ENCODE data around the gene HOXA4. TPM values are rescaled to one million over a fixed set of nuclear protein-coding genes. Genes with fewer than 3 reads are reported as not detected.

Gene HOXA4
- total and polyA plus RNA-seq, 7 experiments from 2014 or later: 0.41 TPM; not detected in 6

DNA sequence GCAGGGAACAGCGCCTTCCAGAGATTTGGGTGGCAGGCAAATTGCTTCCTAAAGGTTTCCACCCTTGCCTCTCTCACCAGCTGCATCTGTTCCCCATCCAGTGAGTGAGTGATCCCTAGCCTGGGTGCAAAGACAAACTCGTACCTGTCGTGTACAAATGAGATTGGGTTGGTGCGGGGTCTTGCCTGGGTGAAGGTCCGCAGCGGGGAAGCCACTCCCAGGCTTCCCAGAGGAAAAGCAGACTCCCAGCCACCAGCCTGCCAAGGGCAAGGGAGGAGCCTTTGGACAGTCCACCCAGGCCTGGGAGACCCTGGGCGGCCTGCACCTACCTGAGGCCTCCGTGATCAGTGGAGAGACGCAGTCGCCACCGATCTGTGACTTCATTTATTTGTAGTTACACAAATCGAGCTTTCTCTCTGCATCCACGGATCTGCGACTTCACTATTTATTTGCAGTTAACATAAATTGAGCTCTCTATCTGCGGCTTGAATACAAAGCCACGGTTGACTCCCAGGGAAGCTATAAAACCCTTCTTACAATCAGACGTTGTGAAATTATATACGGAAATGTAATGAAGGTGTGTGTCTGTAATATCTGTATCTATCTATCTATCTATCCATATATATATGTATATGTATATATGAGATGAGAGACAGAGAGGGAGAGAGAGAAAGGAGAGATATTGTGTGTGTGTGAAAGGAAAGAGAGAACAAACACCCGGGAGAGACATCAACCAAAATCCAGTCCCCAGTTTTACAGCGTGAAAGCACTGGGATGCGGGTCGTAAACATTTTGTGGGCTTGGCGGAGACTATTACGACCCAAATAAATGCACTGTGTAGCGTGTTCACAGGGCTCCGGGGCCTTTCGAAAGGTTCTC, 28.9 kb upstream of the HOXA4 start:
- no peak for DNase-seq
- H3K4me1 ChIP-seq (ENCODE audit: control insufficient read depth in 2 of 2, insufficient read depth in 2 of 2, low read length in 2 of 2): peaks cover 25 to 40% of the 10 kb centered on the region in 2 donors
- peak overlapping the region; percentile 81 for H3K4me3 ChIP-seq (ENCODE audit: low read length)
- intact Hi-C loops (cut with micrococcal nuclease): loop anchor here (1.0 to 5.0 kb wide), 13 partner anchors 9 to 1305 kb away; partner anchors contain the start of genes CBX3 (in 1 of the 2), EVX1 (in 1 of the 2), HNRNPA2B1 (in 1 of the 2) and HOXA1 (in 1 of the 2)
- peaks cover 21 to 56% (median 41%) of the 10 kb centered on the region in 7 donors for H3K4me1 Mint-ChIP-seq
- H3K27me3 Mint-ChIP-seq: peaks cover 67 to 92% (median 82%) of the 10 kb centered on the region in 5 donors
- ChIA-PET POLR2A (no interaction called here), CTCF (interaction anchor here (0.8 to 1.8 kb wide), 3 partner anchors 10 to 790 kb away, joined by 3 to 6 read pairs (median 6); no protein-coding TSS in a partner anchor)
- H3K36me3 Mint-ChIP-seq: peaks cover 0 to 3% (median 0%) of the 10 kb centered on the region in 5 donors
- H3K27ac ChIP-seq (ENCODE audit: low read depth, low read length): no peak overlapping the region
- no peak for ATAC-seq
- peak overlapping the region in 2 of 9 donors; percentile 9 to 11 for H3K27ac Mint-ChIP-seq
- H3K9me3 ChIP-seq (ENCODE audit: control insufficient read depth in 2 of 3, low read length in 3 of 3): no peaks in the 10 kb centered on the region
- H3K4me3 Mint-ChIP-seq: peak overlapping the region; percentile 33 to 88 (median 74)
- peaks cover 0 to 11% (median 0%) of the 10 kb centered on the region in 11 donors for H3K9me3 Mint-ChIP-seq
- peaks cover 34 to 61% of the 10 kb centered on the region in 2 donors for H3K27me3 ChIP-seq (ENCODE audit: control insufficient read depth in 2 of 2, insufficient read depth in 2 of 2, low read length in 2 of 2)
- H3K36me3 ChIP-seq (ENCODE audit: control insufficient read depth in 2 of 3, insufficient read depth in 3 of 3, low read length in 3 of 3): no peaks in the 10 kb centered on the region

DNA sequence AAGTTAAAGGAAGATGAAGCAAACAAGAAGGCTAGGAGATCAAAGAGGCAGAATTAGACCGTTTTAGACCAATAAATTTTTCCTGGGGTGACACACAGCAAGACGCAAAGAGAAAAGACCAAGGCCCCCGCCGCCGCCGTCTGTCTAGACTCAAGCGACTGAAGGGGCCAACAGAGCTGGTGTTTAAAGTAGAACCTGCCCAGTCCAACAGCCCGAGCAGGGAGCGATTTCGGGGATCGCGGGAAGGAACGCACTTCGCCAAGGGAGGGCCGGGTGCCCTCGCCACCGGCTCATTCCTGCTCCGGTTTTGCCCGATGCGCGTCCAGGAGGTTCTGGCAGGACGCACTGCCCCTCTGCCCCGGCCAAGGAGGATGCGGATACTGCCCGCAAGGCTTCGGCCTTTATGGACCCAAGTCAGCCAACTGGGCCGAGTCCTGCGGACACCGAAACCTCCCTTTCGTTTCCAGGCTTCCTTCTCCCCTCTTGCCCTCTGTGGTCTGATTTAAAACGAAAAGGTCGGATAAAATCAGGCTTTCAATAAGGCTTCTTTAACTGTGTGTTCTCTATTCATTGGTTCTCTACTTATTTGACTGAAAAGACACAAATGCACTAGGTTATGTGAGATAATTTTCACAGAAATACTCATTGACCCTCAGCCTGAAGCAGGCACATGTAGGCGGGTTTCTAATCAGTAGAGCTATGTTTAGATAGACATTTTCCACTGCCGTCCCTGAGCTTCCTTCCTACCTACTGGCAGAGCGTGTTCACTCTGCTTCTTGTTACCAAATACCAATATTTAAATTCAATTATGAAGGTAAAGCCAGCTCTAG, 28.1 kb upstream of the HOXA4 start:
- Histone ChIP-seq H3K36me3 (ENCODE audit: control insufficient read depth in 2 of 3, insufficient read depth in 3 of 3, low read length in 3 of 3) (no peaks in the 10 kb centered on the region), H3K4me3 (ENCODE audit: low read length) (no peak overlapping the region), H3K27ac (ENCODE audit: low read depth, low read length) (no peak overlapping the region), H3K27me3 (ENCODE audit: control insufficient read depth in 2 of 2, insufficient read depth in 2 of 2, low read length in 2 of 2) (peaks cover 41 to 61% of the 10 kb centered on the region in 2 donors), H3K9me3 (ENCODE audit: control insufficient read depth in 2 of 3, low read length in 3 of 3) (no peaks in the 10 kb centered on the region), H3K4me1 (ENCODE audit: control insufficient read depth in 2 of 2, insufficient read depth in 2 of 2, low read length in 2 of 2) (peaks cover 25 to 40% of the 10 kb centered on the region in 2 donors)
- ATAC-seq (no peak), DNase-seq (peak in 1 of 9 donors; percentile 28)
- Mint-ChIP-seq H3K27me3 (peaks cover 68 to 92% (median 84%) of the 10 kb centered on the region in 5 donors), H3K4me3 (peak overlapping the region in 9 of 10 donors; percentile 15 to 81 (median 25)), H3K9me3 (peaks cover 0 to 7% (median 0%) of the 10 kb centered on the region in 11 donors), H3K36me3 (peaks cover 0 to 3% (median 0%) of the 10 kb centered on the region in 5 donors), H3K27ac (peak overlapping the region in 7 of 9 donors; percentile 15 to 81 (median 74)), H3K4me1 (peaks cover 23 to 59% (median 48%) of the 10 kb centered on the region in 7 donors)
- ChIA-PET CTCF (interaction anchor here (1.3 to 1.8 kb wide), 2 partner anchors 9 to 789 kb away, joined by 6 read pairs; no protein-coding TSS in a partner anchor), POLR2A (no interaction called here)
- intact Hi-C loops (cut with micrococcal nuclease): loop anchor here (1.0 to 5.0 kb wide), 5 partner anchors 10 to 1304 kb away; partner anchors contain the start of genes CBX3 (in 1 of the 2), HNRNPA2B1 (in 1 of the 2) and HOXA1 (in 1 of the 2)

GRCh38 chr7:27157702-27158431, 27.3 kb upstream of the HOXA4 start:
- H3K27ac ChIP-seq (ENCODE audit: low read depth, low read length): no peak overlapping the region
- peaks cover 68 to 91% (median 83%) of the 10 kb centered on the region in 5 donors for H3K27me3 Mint-ChIP-seq
- H3K27ac Mint-ChIP-seq: peak overlapping the region in 6 of 9 donors; percentile 20 to 81 (median 75)
- peak overlapping the region in 9 of 10 donors; percentile 9 to 63 (median 25) for H3K4me3 Mint-ChIP-seq
- ATAC-seq: no peak
- H3K27me3 ChIP-seq (ENCODE audit: control insufficient read depth in 2 of 2, insufficient read depth in 2 of 2, low read length in 2 of 2): peaks cover 49 to 65% of the 10 kb centered on the region in 2 donors
- H3K9me3 Mint-ChIP-seq: peaks cover 0 to 7% (median 0%) of the 10 kb centered on the region in 11 donors
- H3K4me3 ChIP-seq (ENCODE audit: low read length): no peak overlapping the region
- H3K36me3 Mint-ChIP-seq: peaks cover 0 to 3% (median 0%) of the 10 kb centered on the region in 5 donors
- peaks cover 25 to 40% of the 10 kb centered on the region in 2 donors for H3K4me1 ChIP-seq (ENCODE audit: control insufficient read depth in 2 of 2, insufficient read depth in 2 of 2, low read length in 2 of 2)
- intact Hi-C loops (cut with micrococcal nuclease): loop anchor here (1.0 to 5.0 kb wide), 5 partner anchors 10 to 1303 kb away; partner anchors contain the start of genes CBX3 (in 1 of the 2), HNRNPA2B1 (in 1 of the 2) and HOXA1 (in 1 of the 2)
- peaks cover 23 to 60% (median 49%) of the 10 kb centered on the region in 7 donors for H3K4me1 Mint-ChIP-seq
- CTCF ChIA-PET: no interaction called here
- peak in 1 of 9 donors; percentile 21 for DNase-seq
- no peaks in the 10 kb centered on the region for H3K36me3 ChIP-seq (ENCODE audit: control insufficient read depth in 2 of 3, insufficient read depth in 3 of 3, low read length in 3 of 3)
- H3K9me3 ChIP-seq (ENCODE audit: control insufficient read depth in 2 of 3, low read length in 3 of 3): no peaks in the 10 kb centered on the region
- POLR2A ChIA-PET: interaction anchor here (0.9 to 1.3 kb wide), 3 partner anchors 10 to 31 kb away, joined by 3 to 4 read pairs (median 3); partner anchors contain the start of gene HOXA6

- peaks cover 29 to 45% of the 10 kb centered on the region in 2 donors for H3K4me1 ChIP-seq (ENCODE audit: control insufficient read depth in 2 of 2, insufficient read depth in 2 of 2, low read length in 2 of 2)
- Mint-ChIP-seq H3K4me3 (peak overlapping the region in 5 of 10 donors; percentile 9 to 63 (median 33)), H3K36me3 (peaks cover 0 to 3% (median 0%) of the 10 kb centered on the region in 5 donors), H3K27ac (peak overlapping the region in 8 of 9 donors; percentile 35 to 81 (median 62)), H3K4me1 (peaks cover 23 to 66% (median 49%) of the 10 kb centered on the region in 7 donors), H3K9me3 (peaks cover 0 to 7% (median 0%) of the 10 kb centered on the region in 11 donors), H3K27me3 (peaks cover 64 to 91% (median 76%) of the 10 kb centered on the region in 5 donors)
- H3K27me3 ChIP-seq (ENCODE audit: control insufficient read depth in 2 of 2, insufficient read depth in 2 of 2, low read length in 2 of 2): peaks cover 57 to 72% of the 10 kb centered on the region in 2 donors
- peak in 1 of 9 donors; percentile 18 for DNase-seq
- no peak overlapping the region for H3K27ac ChIP-seq (ENCODE audit: low read depth, low read length)
- H3K9me3 ChIP-seq (ENCODE audit: control insufficient read depth in 2 of 3, low read length in 3 of 3): no peaks in the 10 kb centered on the region
- H3K4me3 ChIP-seq (ENCODE audit: low read length): no peak overlapping the region
- ChIA-PET CTCF (no interaction called here), POLR2A (interaction anchor here (0.9 to 1.3 kb wide), 4 partner anchors 9 to 31 kb away, joined by 3 to 4 read pairs (median 3); partner anchors contain the start of gene HOXA6)
- no peak for ATAC-seq
- intact Hi-C loops (cut with micrococcal nuclease): loop anchor here in 1 of 2 donors (1.0 to 5.0 kb wide), 4 partner anchors 11 to 955 kb away; partner anchors contain the start of genes CBX3, HNRNPA2B1 and HOXA1
- H3K36me3 ChIP-seq (ENCODE audit: control insufficient read depth in 2 of 3, insufficient read depth in 3 of 3, low read length in 3 of 3): no peaks in the 10 kb centered on the region
Measured at GRCh38 chr7:27156916-27157701, 26.6 kb upstream of the HOXA4 start.

- Mint-ChIP-seq H3K36me3 (peaks cover 0 to 3% (median 0%) of the 10 kb centered on the region in 5 donors), H3K27me3 (peaks cover 67 to 91% (median 79%) of the 10 kb centered on the region in 5 donors), H3K4me3 (peak within 1 kb of the TSS; percentile 33 to 92 (median 70)), H3K27ac (peak within 1 kb of the TSS in 8 of 9 donors; percentile 43 to 87 (median 82)), H3K9me3 (peaks cover 0 to 7% (median 0%) of the 10 kb centered on the region in 11 donors), H3K4me1 (peaks cover 27 to 72% (median 55%) of the 10 kb centered on the region in 7 donors)
- DNase-seq (no peak), ATAC-seq (no peak)
- ChIA-PET CTCF (no interaction called here), POLR2A (interaction anchor here (0.9 to 1.3 kb wide), 2 partner anchors 16 to 32 kb away, joined by 3 read pairs; no protein-coding TSS in a partner anchor)
- Histone ChIP-seq H3K27me3 (ENCODE audit: control insufficient read depth in 2 of 2, insufficient read depth in 2 of 2, low read length in 2 of 2) (peaks cover 63 to 78% of the 10 kb centered on the region in 2 donors), H3K36me3 (ENCODE audit: control insufficient read depth in 2 of 3, insufficient read depth in 3 of 3, low read length in 3 of 3) (no peaks in the 10 kb centered on the region), H3K27ac (ENCODE audit: low read depth, low read length) (no peak within 1 kb of the TSS), H3K4me1 (ENCODE audit: control insufficient read depth in 2 of 2, insufficient read depth in 2 of 2, low read length in 2 of 2) (peaks cover 34 to 51% of the 10 kb centered on the region in 2 donors), H3K4me3 (ENCODE audit: low read length) (no peak within 1 kb of the TSS), H3K9me3 (ENCODE audit: control insufficient read depth in 2 of 3, low read length in 3 of 3) (no peaks in the 10 kb centered on the region)
- intact Hi-C loops (cut with micrococcal nuclease): loop anchor here in 1 of 2 donors (2.0 to 5.0 kb wide), 3 partner anchors 16 to 954 kb away; partner anchors contain the start of genes CBX3, HNRNPA2B1 and HOXA1
Measured at GRCh38 chr7:27156508-27156898, 25.9 kb upstream of the HOXA4 start, which contains the start of gene HOXA7. TSS of gene HOXA7 (minus strand) at chr7:27156675. CDS start at chr7:27156545, 130 bp downstream.

Data from naive thymus-derived CD4-positive, alpha-beta T cell (primary cell).